ENCODE measurements around the gene DYNC1H1. TPM values are rescaled to one million over a fixed set of nuclear protein-coding genes. Genes with fewer than 3 reads are reported as not detected.
A peak's percentile ranks its signal among the peaks of the same experiment; 100 is the strongest.

The DYNC1H1 gene
- total RNA-seq, 2 experiments from 2014 or later, result 209 to 291 TPM

- TSS peak; percentile 52 for BruUV-seq (replicated peaks)
- TF ChIP-seq CTCF (conservative IDR thresholded peaks at IDR 0.05; ENCODE audit: low read length) (no peak), EZH2phosphoT487 (IDR thresholded peaks at IDR 0.05; ENCODE audit: borderline replicate concordance, low read depth, low read length) (no peak)
- Histone ChIP-seq H3K36me3 (ENCODE audit: insufficient read depth, low read length) (peaks cover 14% of the 10 kb centered on the region), H3K9me3 (ENCODE audit: low read length) (no peaks in the 10 kb centered on the region), H4K20me1 (ENCODE audit: insufficient read depth, low read length) (peaks cover 10% of the 10 kb centered on the region; the same call in 1 of the 2 replicates), H3K27ac (ENCODE audit: low read depth, low read length, poor library complexity, severe bottlenecking) (peak overlapping the region; percentile 17), H3K4me3 (ENCODE audit: low read depth, low read length, poor library complexity, severe bottlenecking) (peak overlapping the region; percentile 97), H2AFZ (ENCODE audit: low read length) (no peak overlapping the region), H3K4me1 (ENCODE audit: insufficient read depth, low read length, poor library complexity, severe bottlenecking) (peaks cover 37% of the 10 kb centered on the region), H3K9me2 (ENCODE audit: insufficient read depth, low read length) (no peaks in the 10 kb centered on the region), H3K79me2 (ENCODE audit: insufficient read depth, low read depth, low read length) (peaks cover 61% of the 10 kb centered on the region), H3K4me2 (ENCODE audit: low read length) (peak overlapping the region; percentile 90)
- peak; percentile 31 for DNase-seq (ENCODE audit: low spot score)
- CTCF ChIA-PET (ENCODE audit: unreplicated experiment), result interaction anchor here (0.5 to 0.9 kb wide), 3 partner anchors 26 to 132 kb away, joined by 3 to 5 read pairs (median 4); no protein-coding TSS in a partner anchor
- intact Hi-C loops (cut with micrococcal nuclease; ENCODE audit: unreplicated experiment), result loop anchor here (2.0 kb wide), 1 partner anchor 123 kb away; no protein-coding TSS in a partner anchor
- POLR2A ChIA-PET, result interaction anchor here (0.5 to 1.5 kb wide), 8 partner anchors 11 to 245 kb away, joined by 3 to 5 read pairs (median 3); no protein-coding TSS in a partner anchor
Observed at GRCh38 chr14:101965770-101966722, 1.7 kb downstream of the DYNC1H1 start.

GRCh38 chr14:101966742-101967141 is 2.4 kb downstream of the DYNC1H1 start:
- intact Hi-C loops (cut with micrococcal nuclease; ENCODE audit: unreplicated experiment), result no loop called here
- TF ChIP-seq EZH2phosphoT487 (IDR thresholded peaks at IDR 0.05; ENCODE audit: borderline replicate concordance, low read depth, low read length) (no peak), CTCF (conservative IDR thresholded peaks at IDR 0.05; ENCODE audit: low read length) (no peak)
- Histone ChIP-seq H3K9me3 (ENCODE audit: low read length) (no peaks in the 10 kb centered on the region), H2AFZ (ENCODE audit: low read length) (no peak overlapping the region), H3K27ac (ENCODE audit: low read depth, low read length, poor library complexity, severe bottlenecking) (no peak overlapping the region), H3K4me1 (ENCODE audit: insufficient read depth, low read length, poor library complexity, severe bottlenecking) (peaks cover 35% of the 10 kb centered on the region), H3K4me2 (ENCODE audit: low read length) (peak overlapping the region; percentile 90), H3K36me3 (ENCODE audit: insufficient read depth, low read length) (peaks cover 14% of the 10 kb centered on the region), H3K9me2 (ENCODE audit: insufficient read depth, low read length) (no peaks in the 10 kb centered on the region), H3K4me3 (ENCODE audit: low read depth, low read length, poor library complexity, severe bottlenecking) (peak overlapping the region; percentile 97), H4K20me1 (ENCODE audit: insufficient read depth, low read length) (peaks cover 10% of the 10 kb centered on the region; the same call in 1 of the 2 replicates), H3K79me2 (ENCODE audit: insufficient read depth, low read depth, low read length) (peaks cover 65% of the 10 kb centered on the region)
- POLR2A ChIA-PET, result interaction anchor here (0.9 to 1.5 kb wide), 4 partner anchors 12 to 153 kb away, joined by 3 to 5 read pairs (median 4); no protein-coding TSS in a partner anchor
- no peak for DNase-seq (ENCODE audit: low spot score)
- CTCF ChIA-PET (ENCODE audit: unreplicated experiment), result no interaction called here
- no TSS peak for BruUV-seq (replicated peaks)

Measured in OCI-LY7 (cell line).